Right hindlimb (tissue), 1 donor: ENCODE measurements around the gene ITGA8.

Experiments
- DNase-seq: peaks from one replicate; pipeline ENCODE4 v3.0.0-alpha.2; 2018

Gene ITGA8

DNA sequence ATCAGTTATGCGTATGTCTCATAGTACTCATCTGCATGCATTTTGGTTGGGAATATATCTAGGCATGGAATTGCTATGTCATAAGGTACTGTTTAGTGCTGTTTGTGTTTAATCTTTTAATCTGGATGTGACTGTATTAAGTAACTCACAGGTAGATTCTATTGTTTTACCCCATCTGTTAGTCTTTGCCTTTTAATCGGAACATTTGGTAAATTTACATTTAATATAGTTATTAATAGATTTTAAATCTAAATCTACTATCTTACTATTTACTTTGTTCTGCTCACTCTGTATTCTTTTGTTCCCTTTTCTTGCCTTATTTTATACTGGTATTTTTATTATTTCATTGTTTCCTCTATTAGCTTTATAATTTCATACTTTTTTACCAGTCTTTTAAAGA, 10.6 kb upstream of the ITGA8 start:
- DNase-seq: no peak

- no peak for DNase-seq
Observed at GRCh38 chr10:15729890-15730289, 10.2 kb upstream of the ITGA8 start.

- DNase-seq: no peak
Observed at GRCh38 chr10:15726042-15726441, 6.3 kb upstream of the ITGA8 start.

GRCh38 chr10:15725603-15726002, 5.9 kb upstream of the ITGA8 start:
- DNase-seq: no peak

GRCh38 chr10:15724683-15725082, 5.0 kb upstream of the ITGA8 start:
- no peak for DNase-seq

- DNase-seq: no peak
Observed at GRCh38 chr10:15723803-15724202, 4.1 kb upstream of the ITGA8 start.

DNA sequence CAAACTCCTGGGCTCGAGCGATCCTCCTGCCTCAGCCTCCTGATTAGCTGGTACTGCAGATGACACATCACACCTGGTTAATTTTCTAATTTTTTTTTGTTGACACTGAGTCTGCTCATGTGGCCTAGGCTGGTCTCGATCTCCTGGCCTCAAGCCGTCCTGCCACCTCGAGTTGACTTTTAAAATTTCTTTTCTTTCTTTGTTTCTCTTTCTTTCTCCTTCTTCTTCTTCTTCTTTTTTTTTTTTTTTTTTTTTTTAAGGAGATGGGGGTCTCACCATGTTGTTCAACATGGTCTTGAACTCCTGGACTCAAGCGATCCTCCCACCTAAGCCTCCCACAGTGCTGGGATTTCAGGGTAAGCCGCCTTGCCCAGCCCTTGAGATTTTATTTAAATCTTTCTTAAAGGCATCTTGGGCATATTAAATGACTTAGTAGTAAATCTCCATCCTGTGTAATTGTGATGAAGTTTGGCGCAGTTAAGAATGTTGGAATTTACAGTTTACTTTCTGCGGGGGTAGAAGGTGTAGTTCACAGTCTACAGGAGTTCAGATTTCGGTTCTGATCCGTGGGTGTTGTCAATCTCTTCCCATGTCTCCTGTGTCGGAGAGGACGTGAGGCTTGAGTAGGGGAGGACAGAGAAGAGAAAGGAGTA, 1.0 kb upstream of the ITGA8 start:
- DNase-seq: no peak

- peak; percentile 55 for DNase-seq
Observed at GRCh38 chr10:15719049-15719898, 448 bp downstream of the ITGA8 start.

DNA sequence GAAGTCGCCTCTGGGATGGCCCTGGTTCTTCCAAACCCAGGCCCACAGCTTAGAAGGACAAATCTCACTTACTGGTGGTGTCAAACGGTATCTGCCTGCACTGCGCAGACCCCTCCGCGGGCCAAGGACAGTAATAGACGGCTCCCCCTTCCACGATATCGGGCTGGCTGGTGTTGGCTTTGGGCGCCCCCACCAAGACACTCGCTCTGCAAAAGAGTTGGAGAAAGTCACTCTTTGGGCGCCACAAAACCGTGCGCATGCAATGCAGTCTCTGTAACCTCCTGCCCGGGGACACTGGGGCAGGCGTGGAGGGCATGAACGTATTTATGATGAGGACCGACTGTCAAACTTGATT, 1.1 kb downstream of the ITGA8 start:
- DNase-seq: no peak

- no peak for DNase-seq
Observed at GRCh38 chr10:15715619-15716227, 4.0 kb downstream of the ITGA8 start.

GRCh38 chr10:15714847-15715246, 4.9 kb downstream of the ITGA8 start:
- DNase-seq: no peak

DNA sequence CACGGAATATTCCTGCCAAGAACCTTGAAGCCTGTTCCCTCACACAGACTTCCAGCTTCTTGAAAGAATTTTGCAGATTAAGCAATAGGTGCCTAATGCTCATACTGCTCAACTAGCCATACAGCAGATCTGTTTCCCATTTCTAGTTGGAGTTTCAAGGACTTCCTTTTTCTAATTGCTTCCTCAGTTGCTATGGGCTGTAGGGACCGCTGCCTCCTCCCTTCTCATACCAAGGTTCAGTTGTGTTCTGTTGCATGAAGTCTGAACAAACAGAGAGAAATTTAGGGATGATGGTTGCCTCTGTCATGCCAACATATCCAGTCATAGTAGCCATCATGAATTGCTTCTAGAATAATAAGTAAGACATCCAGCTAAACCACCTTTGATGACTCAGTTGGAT, 6.8 kb downstream of the ITGA8 start:
- DNase-seq: no peak

DNA sequence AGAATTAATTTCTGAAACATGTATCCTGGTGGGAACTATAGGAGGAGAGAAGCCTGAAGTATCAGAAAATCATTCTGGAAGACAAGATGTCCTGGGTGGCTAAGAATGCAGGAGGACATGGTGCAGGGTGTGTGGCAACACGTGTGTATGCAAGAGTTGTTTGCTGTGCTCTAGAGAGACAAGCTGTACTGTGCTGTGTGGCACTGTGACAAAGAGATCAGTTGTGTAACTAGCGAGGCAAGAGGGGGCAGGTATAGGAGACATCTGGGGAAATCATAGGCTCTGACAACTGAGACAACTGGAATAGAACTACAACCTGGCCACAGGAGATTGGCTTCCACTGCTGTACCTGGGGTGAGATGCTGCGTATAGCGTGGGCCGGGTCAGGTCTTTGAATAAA, 9.3 kb downstream of the ITGA8 start:
- no peak for DNase-seq

- no peak for DNase-seq
Observed at GRCh38 chr10:15705298-15705697, 14.4 kb downstream of the ITGA8 start.

DNA sequence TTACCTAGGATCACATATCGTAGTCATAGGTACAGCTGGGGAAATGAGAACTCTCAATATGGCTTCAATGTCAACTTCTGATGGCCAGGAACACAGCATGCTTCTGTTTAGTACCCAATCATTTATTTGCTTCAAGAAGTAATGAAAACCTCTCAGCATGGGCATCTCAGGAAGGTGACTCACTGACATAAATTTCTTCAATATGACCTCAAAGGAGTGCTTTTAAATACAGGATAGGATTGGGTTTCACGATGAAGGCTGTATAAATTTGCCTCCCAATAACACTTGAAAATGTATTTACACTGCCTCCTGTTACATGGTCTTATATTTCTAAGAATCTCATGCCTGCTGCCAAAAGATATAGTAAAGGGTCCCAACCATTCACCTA, 15.1 kb downstream of the ITGA8 start:
- DNase-seq: no peak

GRCh38 chr10:15703944-15704580, 15.7 kb downstream of the ITGA8 start:
- DNase-seq: no peak

- DNase-seq: no peak
Observed at GRCh38 chr10:15703151-15703880, 16.4 kb downstream of the ITGA8 start.

DNA sequence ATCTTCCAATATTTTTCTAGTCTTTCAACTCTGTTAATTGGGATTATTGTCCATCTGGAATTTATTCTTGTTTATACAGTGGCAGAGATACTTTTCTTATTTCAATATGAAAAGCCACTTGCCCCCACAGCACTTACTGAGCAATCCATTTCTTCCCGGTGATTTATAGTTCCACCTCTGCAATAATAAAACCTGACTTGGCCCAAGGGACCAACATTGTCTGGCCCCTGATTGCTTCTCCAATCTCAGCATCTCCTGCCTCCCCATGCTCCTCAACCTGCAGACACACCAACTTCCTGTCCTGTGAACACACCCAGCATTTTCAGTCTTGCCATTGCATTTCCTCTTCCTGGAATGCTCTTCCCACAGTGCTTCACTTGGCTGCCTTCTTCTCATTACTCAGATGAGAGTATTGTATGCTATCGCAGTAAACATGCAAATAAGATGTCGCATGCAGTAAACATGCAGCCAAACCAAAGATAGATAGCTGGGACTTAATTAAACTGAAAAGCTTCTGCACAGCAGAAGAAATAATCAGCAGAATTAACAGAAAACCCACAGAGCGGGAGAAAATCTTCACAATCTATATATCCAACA, 19.5 kb downstream of the ITGA8 start:
- no peak for DNase-seq

DNA sequence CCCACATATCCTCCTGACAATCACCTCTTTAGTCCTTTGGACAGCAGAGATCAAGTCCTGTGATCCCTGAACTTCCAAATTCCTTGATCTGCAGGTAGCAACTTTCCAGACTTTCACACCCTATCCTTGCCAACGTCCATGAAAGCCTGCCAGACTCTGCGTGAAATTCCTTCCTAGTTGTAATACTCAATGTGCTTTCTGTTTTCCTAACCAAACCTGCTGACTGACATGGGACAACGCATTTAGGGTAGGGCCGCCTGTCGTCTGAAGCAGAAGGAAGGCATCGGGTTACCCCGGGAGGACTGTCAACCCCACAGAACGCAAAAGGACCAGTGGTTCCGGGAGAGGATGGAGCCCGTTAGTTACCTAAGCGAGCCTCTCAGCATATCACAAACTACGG, 23.9 kb downstream of the ITGA8 start:
- DNase-seq: peak; percentile 29

DNA sequence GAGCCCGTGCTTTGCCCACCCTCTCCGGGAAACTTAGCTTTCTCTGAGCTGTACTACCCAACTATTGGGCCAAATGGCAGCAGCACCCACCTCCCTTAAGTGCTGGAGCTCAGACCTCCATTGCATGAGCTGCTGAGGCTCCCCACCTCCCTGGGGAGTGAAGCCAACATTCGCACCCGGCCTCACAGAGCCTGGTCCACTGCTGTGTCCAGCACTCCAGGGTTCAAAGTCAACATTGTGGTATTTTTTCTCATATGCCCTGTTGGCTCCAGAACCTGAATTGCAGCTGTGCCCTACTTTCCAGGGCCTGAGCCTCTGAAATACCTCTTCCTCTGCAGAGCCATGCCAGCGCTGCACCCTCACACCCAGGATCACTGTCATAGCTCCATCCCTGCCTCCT, 29.7 kb downstream of the ITGA8 start:
- DNase-seq: no peak

DNA sequence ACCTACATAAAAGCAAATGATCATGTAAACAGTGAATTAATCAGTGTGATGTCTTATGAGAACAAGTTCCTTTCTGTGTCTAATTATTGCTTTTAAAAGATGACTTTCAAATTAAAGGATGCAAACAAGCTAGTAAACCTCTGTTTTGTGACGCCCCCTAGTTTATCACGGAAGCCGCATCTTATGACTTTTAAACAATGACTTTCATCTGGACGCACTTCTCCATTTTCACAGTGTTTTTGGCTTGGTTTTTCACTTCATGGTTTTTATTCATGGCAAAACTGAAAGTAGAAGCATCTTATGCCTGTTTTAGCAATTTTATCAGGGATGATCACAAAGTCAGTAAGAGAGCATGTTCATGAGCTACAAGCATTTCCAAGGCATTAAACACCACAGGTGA, 35.0 kb downstream of the ITGA8 start:
- DNase-seq: no peak

DNA sequence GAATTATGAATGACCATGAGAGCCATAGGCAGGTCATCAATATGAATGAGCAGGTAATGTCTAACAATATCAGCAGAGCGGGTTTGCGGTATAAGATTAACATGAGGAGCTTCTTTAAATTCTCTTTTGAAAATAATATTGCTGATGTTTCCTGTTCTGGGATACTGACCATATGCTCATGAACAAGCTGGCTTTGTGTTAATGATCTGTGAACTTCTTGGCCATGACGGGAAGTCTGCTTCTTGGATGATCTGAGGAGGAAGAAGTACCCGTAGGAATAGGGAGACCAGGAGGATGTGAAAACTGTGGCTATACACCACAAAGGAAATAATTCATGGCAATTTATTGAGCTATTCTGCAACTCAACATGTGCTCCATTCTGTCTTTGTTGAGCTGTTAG, 38.6 kb downstream of the ITGA8 start:
- no peak for DNase-seq

- no peak for DNase-seq
Observed at GRCh38 chr10:15678851-15679250, 40.9 kb downstream of the ITGA8 start.
